IPS DF 6.9 (cell line): Measurements from ENCODE around the gene TARDBP.

Source experiments
- DNase-seq: peaks from one replicate; pipeline ENCODE4 v3.0.0-alpha.2; 2013; ENCODE audit warnings: low read depth, low spot score
- H3K27ac ChIP-seq: one replicate; pipeline ENCODE4 v1.5.1; 2013; ENCODE audit warnings: low read length, control low read depth
- H3K27me3 ChIP-seq: 2 replicates; pipeline ENCODE4 v1.6.1; 2013; ENCODE audit warnings: mild to moderate bottlenecking, low read length; ENCODE audit not compliant: control insufficient read depth, insufficient read depth
- H3K36me3 ChIP-seq: 2 replicates; pipeline ENCODE4 v1.6.1; 2013; ENCODE audit warnings: low read length; ENCODE audit not compliant: control insufficient read depth, insufficient read depth
- H3K4me1 ChIP-seq: 2 replicates; pipeline ENCODE4 v1.6.1; 2013; ENCODE audit warnings: low read length; ENCODE audit not compliant: control insufficient read depth, insufficient read depth
- H3K4me3 ChIP-seq: 2 replicates; pipeline ENCODE4 v1.5.1; 2013; ENCODE audit warnings: mild to moderate bottlenecking, low read length
- H3K9me3 ChIP-seq: 2 replicates; pipeline ENCODE4 v1.6.1; 2013; ENCODE audit warnings: low read length, inconsistent platforms; ENCODE audit not compliant: control insufficient read depth, insufficient read depth
- WGBS: extraction: QIAGEN DNeasy Blood & Tissue Kit; methylation state at CpG from one replicate; pipeline ENCODE4 v1.1.7; 2013; ENCODE audit warnings: mixed read lengths, missing lambda C conversion rate; ENCODE audit not compliant: insufficient read length, insufficient coverage; 5-methylcytosine and 5-hydroxymethylcytosine counted together

TARDBP gene

DNA sequence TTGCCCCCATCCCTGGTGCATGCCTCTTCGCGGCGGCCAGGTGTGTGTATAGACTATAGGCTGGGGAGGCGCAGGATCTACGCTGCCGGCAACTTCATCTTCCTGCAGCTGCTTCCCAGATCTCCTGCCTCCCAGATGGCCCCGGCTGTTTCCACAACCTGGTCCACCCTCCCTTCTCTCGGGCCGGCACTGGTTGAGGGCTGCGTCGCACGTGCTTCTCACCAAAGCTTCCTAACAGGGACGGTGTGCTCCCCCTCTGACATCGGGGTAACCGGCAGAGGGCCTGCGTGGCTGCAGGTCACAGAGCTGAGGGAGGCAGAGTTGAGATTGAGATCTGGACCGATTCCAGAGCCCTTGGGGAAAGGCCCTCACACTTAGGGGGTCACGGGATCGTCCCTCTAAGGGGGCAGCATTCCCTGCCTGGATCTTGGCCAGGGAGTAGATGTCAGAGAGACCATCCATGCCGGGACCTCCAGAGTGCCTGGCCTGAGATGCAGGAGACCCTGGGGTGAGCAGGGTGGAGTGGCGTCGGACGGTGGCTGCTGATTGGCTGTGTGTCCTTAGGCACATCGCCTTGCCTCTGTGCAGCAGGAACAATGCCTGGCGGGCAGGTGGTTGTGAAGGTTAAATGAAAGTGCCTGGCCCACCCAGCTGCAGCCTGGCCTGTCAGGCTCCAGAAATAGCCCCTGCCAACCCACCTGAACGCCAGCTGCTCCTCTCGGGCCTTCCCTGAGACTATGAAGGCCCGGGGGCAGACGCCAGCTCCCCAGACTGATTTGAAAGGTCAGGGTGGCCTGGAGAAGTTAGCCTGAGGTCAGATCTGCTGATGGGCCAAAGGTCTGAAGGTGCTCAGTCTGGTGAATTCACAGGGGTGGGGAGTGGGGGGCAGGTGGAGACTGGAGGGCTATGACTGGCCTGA is 40.6 kb downstream of the TARDBP start:
- H3K27me3 ChIP-seq: no peaks in the 10 kb centered on the region
- peaks cover 4% of the 10 kb centered on the region; the same call in 1 of the 2 replicates for H3K4me1 ChIP-seq
- DNase-seq: peak; percentile 27
- no peak overlapping the region for H3K4me3 ChIP-seq
- no peaks in the 10 kb centered on the region for H3K9me3 ChIP-seq
- peaks cover 16% of the 10 kb centered on the region for H3K36me3 ChIP-seq
- no CpG with 5 or more reads among the region's 29 CpGs for WGBS
- H3K27ac ChIP-seq: no peak overlapping the region

DNA sequence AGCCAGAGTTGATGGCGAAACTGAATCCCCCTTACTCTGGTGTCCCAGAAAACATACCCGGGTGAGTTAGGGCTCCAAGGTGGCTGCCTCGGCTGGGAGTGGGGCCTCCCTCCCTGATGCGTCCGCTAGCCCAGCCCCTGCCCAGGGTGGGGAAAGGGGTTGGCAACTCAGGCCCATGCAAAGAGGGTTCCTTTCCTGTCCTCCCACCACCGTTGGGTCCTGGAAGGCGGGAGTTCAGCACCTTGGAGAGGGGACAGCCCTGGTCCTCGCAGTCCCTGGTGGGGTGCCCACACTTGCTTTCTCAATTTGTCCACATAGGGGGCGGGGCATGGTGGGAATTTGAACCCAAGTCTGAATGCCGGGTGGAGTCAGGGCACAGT is 41.3 kb downstream of the TARDBP start:
- Histone ChIP-seq H3K4me1 (peaks cover 6% of the 10 kb centered on the region; the same call in 1 of the 2 replicates), H3K9me3 (no peaks in the 10 kb centered on the region), H3K4me3 (no peak overlapping the region), H3K27me3 (no peaks in the 10 kb centered on the region), H3K27ac (no peak overlapping the region), H3K36me3 (peaks cover 16% of the 10 kb centered on the region)
- no CpG with 5 or more reads among the region's 10 CpGs for WGBS
- DNase-seq: peak; percentile 35

DNA sequence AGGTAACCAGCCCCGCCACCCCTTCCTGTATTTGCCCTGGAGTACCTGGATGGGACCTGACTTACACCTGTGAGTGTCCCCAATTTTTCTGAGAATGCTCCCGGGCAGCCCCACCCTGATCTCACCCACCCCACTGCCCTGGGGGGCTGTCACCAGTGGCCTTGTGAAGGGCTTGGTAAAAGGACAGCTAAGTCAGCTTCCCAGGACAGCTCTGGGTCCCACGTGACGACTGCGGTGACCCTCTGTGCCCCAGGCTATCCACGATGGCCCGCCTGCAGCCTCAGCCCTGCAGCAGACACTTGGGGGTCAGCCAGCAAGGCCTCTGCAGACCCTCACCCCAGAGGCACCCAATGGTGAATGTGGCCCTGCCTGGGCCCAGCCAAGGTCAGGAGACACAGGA is 41.7 kb downstream of the TARDBP start:
- H3K36me3 ChIP-seq: peaks cover 16% of the 10 kb centered on the region
- no peak for DNase-seq
- WGBS: no CpG with 5 or more reads among the region's 7 CpGs
- H3K9me3 ChIP-seq: no peaks in the 10 kb centered on the region
- H3K4me3 ChIP-seq: no peak overlapping the region
- H3K27me3 ChIP-seq: no peaks in the 10 kb centered on the region
- H3K4me1 ChIP-seq: peaks cover 6% of the 10 kb centered on the region; the same call in 1 of the 2 replicates
- H3K27ac ChIP-seq: no peak overlapping the region

DNA sequence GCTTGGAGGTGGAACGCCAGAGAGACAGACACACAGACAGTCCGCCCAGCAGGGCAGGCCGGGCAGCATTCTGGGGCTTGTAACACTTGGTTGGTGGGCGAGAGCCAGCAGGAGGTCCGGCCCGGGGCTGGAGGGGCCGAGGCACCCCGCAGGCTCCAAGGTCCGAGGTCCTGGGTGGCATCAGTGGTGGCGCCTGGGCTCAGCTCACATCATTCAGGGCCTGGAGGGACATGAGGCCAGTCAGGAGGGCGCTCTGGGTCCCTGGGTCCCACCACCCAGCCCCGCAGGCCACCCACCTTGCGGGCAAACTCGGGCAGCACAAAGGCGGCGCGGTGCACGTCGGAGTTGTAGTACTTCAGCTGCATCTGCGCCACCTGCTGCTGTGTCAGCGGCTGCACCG is 42.2 kb downstream of the TARDBP start:
- no peaks in the 10 kb centered on the region for H3K9me3 ChIP-seq
- no peak for DNase-seq
- peaks cover 6% of the 10 kb centered on the region; the same call in 1 of the 2 replicates for H3K4me1 ChIP-seq
- H3K4me3 ChIP-seq: no peak overlapping the region
- no CpG with 5 or more reads among the region's 22 CpGs for WGBS
- peaks cover 16% of the 10 kb centered on the region for H3K36me3 ChIP-seq
- no peak overlapping the region for H3K27ac ChIP-seq
- no peaks in the 10 kb centered on the region for H3K27me3 ChIP-seq

DNA sequence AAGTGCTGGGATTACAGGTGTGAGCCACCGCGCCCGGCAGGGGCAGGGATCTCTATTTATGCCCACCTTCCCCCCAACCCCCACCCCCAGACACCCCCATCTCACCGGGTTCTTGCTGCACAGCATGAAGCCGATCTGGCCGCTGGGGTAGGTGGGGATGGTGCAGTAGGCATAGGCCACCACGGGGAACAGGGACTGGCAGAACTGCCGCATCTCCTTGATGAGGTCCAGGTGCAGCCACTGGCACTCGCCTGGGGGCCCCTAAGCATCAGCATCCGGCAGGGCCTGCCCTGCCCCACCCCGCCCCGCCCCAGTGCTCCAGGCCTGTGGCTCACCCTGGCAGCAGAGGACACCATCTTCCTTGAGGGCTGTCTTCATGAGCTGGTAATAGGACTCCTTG is 43.2 kb downstream of the TARDBP start:
- no CpG with 5 or more reads among the region's 12 CpGs for WGBS
- H3K4me3 ChIP-seq: no peak overlapping the region
- H3K27me3 ChIP-seq: no peaks in the 10 kb centered on the region
- H3K36me3 ChIP-seq: peaks cover 16% of the 10 kb centered on the region
- no peak for DNase-seq
- H3K27ac ChIP-seq: no peak overlapping the region
- H3K9me3 ChIP-seq: no peaks in the 10 kb centered on the region
- H3K4me1 ChIP-seq: peaks cover 6% of the 10 kb centered on the region; the same call in 1 of the 2 replicates

DNA sequence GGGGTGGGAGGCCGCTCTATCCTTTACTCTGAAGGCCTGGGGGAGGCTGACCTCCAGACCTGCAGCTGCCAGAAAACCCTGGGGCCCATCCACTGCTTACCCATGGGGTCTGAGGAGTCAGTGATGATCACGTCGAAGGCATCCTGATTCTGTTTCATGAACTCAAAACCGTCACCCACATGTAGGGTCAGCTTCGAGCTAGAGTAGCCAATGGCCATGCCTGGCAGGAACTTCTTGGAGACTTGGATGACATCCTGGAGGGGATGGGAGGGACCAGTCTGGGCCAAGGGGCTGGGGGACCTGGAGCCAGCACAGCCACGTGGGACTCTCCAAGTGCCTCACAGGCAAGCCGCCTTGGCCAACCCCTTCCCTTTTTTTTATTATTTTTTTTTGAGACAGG is 44.0 kb downstream of the TARDBP start:
- no peak for DNase-seq
- Histone ChIP-seq H3K36me3 (peaks cover 16% of the 10 kb centered on the region), H3K27me3 (no peaks in the 10 kb centered on the region), H3K4me1 (peaks cover 6% of the 10 kb centered on the region; the same call in 1 of the 2 replicates), H3K9me3 (no peaks in the 10 kb centered on the region), H3K4me3 (no peak overlapping the region), H3K27ac (no peak overlapping the region)
- no CpG with 5 or more reads among the region's 7 CpGs for WGBS

DNA sequence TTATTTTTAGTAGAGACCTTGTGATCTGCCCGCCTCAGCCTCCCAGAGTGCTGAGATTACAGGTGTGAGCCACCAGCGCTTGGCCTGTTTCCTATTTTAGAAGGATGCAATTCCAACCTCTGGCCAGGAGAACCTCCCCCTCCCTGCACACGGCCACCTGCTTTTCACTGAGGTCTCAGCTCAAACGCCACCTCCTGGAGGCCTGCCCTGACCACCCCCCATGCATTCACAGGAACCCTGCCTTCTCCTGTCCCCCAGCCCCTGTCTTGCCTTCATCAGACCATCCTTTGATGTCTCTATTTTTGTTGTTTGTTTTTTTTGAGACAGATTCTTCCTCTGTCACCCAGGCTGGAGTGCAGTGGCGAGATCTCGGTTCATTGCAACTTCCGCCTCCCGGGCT is 45.0 kb downstream of the TARDBP start:
- Histone ChIP-seq H3K9me3 (no peaks in the 10 kb centered on the region), H3K27ac (no peak overlapping the region), H3K36me3 (peaks cover 16% of the 10 kb centered on the region), H3K4me3 (no peak overlapping the region), H3K27me3 (no peaks in the 10 kb centered on the region), H3K4me1 (peaks cover 6% of the 10 kb centered on the region; the same call in 1 of the 2 replicates)
- DNase-seq: no peak
- WGBS: no CpG with 5 or more reads among the region's 8 CpGs

DNA sequence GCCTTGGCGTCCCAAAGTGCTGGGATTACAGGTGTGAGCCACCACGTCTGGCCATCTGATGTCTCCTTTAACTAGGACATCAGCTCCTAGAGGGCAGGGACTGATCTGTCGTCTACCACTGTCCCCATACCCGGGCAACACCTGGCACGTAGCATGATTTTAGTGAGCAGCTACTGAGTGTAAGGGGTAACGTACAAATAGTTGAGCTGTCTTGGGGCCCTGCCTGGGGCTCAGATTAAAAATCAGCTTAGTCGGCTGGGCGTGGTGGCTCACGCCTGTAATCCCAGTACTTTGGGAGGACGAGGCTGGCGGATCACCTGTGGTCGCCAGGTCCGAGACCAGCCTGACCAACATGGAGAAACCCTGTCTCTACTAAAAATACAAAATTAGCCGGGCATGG is 45.6 kb downstream of the TARDBP start:
- no peak for DNase-seq
- Histone ChIP-seq H3K27me3 (no peaks in the 10 kb centered on the region), H3K9me3 (no peaks in the 10 kb centered on the region), H3K4me3 (no peak overlapping the region), H3K4me1 (peaks cover 5% of the 10 kb centered on the region; the same call in 1 of the 2 replicates), H3K36me3 (peaks cover 16% of the 10 kb centered on the region), H3K27ac (no peak overlapping the region)
- WGBS: no CpG with 5 or more reads among the region's 14 CpGs

DNA sequence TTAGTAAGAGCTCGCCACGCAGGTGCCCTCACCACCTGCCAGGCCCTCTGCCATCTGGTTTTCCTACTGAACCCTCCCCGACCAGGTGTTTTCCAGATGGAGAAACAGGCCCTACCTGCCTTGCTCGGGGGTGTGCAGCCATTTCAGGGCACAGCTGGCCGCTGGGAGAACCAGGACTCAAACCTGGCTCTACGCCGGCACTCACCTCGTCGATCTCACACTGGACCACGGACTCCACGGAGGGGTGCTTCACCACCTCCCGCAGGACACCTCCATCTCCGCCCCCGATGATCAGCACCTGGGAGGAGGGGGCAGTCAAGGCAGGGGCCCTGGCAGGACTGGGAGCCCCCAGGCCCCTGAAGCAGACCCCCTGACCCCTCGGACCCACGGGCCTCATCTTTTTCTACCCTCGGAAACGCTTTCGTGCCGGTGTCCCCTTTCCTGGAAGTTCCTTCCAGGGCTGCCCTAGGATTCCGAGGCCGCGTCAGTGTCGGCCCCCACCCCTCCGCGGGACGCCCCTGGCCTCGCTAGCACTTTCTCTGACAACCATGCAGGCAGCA is 46.2 kb downstream of the TARDBP start:
- 0 out of 2 replicates have a peak, but pooled peaks cover 2% of the 10 kb centered on the region for H3K4me1 ChIP-seq
- WGBS: no CpG with 5 or more reads among the region's 28 CpGs
- no peaks in the 10 kb centered on the region for H3K9me3 ChIP-seq
- H3K4me3 ChIP-seq: peak overlapping the region; percentile 91; the same call in 1 of the 2 replicates
- no peak for DNase-seq
- no peak overlapping the region for H3K27ac ChIP-seq
- H3K27me3 ChIP-seq: no peaks in the 10 kb centered on the region
- H3K36me3 ChIP-seq: peaks cover 16% of the 10 kb centered on the region

DNA sequence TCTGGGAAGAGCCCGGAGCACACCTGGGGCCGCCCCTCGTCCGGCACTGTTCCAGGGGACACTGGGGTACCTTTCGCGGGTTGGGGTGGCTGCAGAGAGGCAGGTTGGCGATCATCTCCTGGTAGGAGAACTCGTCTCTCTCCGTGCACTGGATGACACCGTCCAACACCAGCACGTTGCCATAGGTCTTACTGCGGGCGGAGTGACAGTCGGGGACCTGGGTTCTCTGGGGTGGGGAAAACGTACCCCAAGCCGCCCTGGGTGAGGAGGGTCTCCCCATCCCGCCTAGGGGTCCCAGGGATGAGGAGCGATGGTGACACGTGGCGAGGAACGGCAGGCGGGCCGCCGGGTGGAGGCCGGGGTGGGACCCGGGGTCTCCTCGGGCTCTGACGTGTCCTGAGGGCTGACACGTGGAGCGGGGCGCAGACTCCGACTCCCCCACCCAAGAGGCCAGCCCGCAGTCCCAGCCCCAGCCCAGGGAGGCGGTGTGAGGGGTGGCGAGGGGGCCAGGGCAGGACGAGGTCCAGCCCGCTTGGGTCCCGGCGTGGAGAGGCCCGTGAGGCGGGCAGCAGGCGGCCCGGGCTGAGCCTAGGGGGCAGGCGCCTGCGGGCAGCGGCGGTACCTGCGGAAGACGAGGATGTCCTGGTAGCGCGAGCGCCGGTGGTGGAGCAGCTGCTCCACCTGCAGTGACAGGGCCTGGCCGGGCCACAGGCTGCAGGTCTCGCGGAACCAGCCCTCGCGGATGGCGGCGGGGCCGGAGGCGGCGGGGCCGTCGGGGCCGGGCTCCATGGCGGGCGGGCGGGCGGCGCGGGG is 46.9 kb downstream of the TARDBP start:
- H3K27ac ChIP-seq: no peak overlapping the region
- WGBS: no CpG with 5 or more reads among the region's 72 CpGs
- no peak for DNase-seq
- H3K4me3 ChIP-seq: peak overlapping the region; percentile 91
- peaks cover 13% of the 10 kb centered on the region for H3K36me3 ChIP-seq
- no peaks in the 10 kb centered on the region for H3K9me3 ChIP-seq
- 0 out of 2 replicates have a peak, but pooled peaks cover 2% of the 10 kb centered on the region for H3K4me1 ChIP-seq
- H3K27me3 ChIP-seq: no peaks in the 10 kb centered on the region
